ENCODE measurements around the gene SLC6A3. TPM values are rescaled to one million over a fixed set of nuclear protein-coding genes. Genes with fewer than 3 reads are reported as not detected.
"Not testable (repeated sequence)": the region's sequence is repeated elsewhere in the genome, so short reads cannot be mapped to it uniquely, and the experiment has no call there.

The SLC6A3 gene
- total RNA-seq, 1 donor from 2014 or later, result 0.16 TPM

DNA sequence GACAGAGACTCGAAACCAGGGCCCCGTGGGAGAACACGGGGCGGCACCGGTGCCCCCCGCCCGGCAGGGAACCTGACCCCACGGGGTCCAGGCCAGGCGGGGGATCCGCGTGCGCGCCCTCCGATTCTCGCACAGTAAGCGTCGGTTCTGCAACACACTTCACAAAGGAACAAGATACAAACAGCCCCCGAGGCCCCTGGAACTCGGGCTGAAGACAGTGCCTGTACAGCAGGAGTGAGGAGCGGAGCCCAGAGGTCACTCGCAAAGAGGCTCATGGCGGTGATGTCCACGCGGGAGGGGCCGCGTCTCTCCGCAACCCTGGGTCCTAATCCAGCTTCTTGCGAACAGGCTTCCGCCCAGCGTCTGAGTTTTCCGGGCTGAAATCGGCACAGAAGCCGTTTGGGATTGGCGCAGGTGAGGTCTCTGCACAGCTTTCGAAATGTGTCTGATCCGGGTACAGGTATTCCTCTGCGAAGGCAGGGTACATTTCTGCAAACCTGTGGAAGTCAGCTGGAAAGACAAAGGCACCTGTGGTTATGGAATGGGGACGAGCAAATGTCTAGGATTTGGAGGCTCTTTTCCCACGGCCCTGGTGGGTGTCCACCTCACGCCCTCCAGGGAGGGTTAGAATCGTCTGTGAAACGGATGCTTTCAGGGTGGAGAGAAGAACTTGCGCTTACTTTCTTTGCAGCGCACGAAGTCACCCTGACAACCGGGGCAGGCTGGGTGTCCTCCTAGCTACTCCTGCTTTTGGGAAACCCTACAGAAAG, 18.3 kb upstream of the SLC6A3 start:
- ATAC-seq, result no peak

DNA sequence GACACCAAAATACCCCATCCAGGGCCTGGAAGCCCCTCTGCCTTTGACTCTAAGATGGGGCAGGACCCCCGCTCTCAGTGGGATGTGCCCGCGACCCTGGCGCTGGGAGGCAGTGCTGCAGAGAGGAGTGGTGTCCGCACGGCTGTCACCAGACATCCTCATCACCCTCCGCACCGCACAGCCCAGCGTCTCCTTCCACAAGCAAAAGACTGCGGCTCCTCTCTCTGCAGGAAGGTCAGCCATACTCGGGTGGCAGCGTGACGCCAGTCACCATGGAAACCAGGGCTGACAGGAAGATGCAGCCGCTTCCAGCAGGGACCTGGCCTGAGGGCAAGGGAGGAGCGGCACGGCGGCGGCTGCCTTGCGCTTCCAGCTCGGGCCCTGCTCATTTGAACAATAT, 17.1 kb upstream of the SLC6A3 start:
- no peak for ATAC-seq

DNA sequence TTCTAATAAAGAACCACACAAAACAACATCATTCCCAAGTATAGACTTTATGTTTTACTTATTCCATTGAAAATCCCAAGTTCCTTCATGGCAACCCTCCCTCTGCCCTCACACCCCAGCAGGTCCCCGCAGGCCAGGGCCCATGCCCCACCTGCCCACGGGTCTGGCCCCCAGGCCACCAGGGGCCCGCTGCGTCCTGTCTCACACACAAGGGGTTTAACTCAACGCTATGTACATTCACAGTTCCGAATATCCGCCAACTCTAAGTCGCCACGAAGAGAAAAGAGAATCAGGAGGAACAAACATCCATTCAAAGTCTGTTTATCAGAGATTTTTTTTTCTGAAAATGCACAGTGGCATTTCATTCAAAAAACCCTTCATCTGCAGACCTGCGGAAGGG, 16.2 kb upstream of the SLC6A3 start:
- no peak for ATAC-seq

DNA sequence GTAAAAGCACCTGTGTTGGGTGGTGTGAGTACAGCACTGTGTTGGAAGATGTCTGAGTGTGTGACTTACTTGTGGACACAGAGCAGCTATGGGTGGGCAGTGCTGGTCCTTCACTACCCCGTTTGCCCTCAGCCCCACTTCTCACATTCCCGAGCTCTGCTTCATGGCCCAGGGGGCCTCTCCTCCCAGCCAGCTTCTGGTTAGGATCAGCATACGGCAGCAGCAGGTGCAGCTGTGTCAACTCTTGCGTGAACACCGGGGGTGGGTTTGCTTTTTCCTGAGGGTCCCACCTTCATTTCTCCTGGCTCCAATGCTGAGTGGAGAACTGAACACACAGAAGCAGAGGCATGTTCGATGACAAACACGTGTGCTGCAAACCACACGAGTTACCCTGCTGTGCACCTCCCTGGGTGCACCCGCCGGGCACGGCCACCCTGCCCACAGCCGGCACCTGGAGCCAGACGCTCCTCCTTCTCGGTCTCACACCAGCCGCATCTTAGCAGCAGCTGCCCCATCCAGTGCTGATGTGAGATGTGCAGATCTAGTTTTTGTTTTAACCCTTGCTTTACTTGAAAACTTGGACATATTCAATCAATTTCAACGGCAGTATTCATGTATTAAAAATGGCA, 14.9 kb upstream of the SLC6A3 start:
- ATAC-seq, result peak; percentile 31

DNA sequence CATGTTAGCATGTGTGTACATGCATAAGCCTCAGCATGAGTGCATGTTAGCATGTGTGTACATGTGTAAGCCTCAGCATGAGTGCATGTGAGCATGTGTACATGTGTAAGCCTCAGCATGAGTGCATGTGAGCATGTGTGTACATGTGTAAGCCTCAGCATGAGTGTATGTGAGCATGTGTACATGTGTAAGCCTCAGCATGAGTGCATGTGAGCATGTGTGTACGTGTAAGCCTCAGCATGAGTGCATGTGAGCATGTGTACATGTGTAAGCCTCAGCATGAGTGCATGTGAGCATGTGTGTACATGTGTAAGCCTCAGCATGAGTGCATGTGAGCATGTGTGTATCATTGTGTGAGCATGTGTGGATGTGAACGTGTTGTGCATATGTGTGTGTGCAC, 14.2 kb upstream of the SLC6A3 start:
- not testable (repeated sequence) for ATAC-seq

DNA sequence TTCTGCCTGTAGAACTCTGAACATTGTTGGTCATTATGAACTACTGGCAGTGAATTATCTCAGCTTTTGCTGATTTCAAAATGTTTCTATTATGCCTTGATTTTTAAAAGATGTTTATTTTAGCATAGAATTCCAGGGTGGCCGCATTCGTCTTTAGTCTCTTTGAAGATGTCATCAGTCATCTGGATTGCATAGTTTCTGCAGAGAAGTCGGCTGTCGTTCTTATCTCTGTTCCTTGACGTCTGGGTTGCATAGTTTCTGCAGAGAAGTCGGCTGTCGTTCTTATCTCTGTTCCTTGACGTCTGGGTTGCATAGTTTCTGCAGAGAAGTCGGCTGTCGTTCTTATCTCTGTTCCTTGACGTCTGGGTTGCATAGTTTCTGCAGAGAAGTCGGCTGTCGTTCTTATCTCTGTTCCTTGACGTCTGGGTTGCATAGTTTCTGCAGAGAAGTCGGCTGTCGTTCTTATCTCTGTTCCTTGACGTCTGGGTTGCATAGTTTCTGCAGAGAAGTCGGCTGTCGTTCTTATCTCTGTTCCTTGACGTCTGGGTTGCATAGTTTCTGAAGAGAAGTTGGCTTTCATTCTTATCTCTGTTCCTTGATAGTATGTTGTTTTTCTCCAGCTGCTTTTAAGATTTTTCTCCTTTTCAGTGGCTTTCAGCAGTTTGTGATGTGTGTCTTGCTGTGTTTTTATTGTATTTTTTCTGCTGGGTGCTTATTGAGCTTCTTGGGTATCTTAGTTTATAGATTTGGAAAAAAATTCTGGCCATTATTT, 11.1 kb upstream of the SLC6A3 start:
- not testable (repeated sequence) for ATAC-seq

DNA sequence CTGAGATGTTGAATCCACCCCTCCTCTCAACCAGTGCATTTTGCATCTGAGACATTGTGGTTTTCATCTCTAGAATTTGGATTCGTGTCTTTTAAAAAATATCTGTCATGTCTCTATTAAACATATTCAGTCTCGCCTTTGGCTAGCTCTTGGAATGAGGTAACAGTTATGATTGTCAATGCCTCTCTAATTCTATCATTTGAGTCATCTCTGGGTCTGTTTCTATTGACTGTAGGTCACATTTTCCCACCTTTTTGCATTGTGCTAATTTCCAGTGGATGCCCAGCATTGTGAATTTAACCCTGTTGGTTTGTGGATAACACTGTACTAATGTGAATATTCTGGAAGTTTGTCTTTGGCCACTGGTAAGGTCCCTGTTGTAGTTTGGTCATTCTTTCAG, 8.4 kb upstream of the SLC6A3 start:
- no peak for ATAC-seq

DNA sequence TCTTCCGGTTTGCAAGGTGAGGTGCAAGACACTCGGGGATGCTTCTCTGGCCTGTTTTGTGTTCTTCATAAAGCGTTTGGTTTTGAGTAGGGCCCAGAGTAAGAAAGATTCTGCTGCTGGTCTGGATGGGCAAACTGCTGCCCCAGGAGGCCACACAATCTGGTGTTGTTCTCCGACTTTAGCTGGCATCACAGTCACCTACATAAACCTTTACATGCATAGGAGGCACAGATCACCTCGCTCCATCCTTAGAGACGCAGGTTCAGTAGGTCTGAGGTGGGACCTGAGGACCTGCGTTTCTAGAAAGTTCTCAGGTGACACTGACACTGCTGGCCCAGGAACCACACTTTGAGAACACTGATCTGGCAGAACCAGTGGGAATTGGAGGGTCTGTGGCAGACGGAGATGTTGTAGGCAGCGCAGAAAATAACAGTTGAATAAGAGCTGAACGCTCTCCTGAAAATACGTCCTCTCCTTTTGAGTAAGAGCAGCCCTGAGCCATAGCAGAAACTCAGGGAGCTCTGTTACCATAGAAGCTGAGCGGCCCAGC, 3.9 kb upstream of the SLC6A3 start:
- no peak for ATAC-seq

DNA sequence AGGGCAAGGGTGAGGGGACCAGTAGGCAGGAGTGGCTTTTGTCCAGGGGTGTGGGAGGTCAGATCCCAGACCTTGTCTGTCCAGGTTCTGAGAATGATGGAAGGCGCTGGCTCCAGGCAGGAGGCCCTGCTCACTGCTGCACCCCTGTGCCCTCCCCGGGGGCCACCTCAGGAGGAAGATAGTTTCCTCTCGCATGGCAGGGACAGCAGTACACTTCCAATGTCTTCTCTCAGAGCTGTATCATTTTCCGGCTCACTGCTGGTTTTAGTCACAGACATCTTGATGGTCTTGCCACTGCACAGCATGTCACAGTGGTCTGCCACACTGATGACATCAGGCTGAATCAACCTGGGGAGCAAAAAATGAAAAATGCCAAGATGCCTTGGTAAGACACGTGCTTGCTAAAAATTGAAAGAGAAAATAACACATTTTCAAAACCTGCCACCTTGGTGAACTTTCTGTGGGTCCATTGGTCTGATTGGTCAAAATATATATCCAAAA, 3.3 kb upstream of the SLC6A3 start:
- no peak for ATAC-seq

DNA sequence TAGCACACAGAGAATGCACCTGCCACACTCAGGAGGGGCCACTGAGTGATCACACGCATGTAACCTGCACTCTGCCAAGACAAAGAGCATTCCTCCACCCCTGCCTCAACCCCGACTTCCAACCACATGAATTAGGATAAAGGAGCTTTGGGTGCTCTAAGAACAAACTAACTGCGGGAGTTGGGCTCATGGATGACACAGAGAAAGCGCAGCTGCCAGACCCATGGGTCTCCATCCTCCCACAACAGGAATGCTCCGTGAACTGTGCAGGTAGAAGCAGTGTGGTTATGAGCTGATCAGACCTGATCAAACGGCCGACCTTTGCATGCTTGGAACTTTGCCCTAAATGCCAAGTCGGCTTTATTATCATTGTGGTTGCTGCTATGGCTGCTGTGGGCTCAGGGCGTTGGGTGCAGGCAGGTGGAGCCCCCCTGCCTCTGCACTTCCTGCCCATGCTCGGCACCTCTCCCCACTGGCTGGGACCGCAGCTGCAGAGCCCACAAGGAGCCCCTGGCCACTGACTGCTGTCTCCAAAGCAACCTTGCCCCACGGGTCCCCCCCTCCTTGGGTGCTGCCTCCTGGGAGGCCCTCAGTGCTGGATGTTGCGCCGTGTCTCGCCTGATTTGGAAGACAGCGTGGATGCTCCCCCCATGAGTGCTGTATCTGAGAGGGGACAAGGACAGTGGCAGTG, 2.6 kb upstream of the SLC6A3 start:
- ATAC-seq, result no peak

DNA sequence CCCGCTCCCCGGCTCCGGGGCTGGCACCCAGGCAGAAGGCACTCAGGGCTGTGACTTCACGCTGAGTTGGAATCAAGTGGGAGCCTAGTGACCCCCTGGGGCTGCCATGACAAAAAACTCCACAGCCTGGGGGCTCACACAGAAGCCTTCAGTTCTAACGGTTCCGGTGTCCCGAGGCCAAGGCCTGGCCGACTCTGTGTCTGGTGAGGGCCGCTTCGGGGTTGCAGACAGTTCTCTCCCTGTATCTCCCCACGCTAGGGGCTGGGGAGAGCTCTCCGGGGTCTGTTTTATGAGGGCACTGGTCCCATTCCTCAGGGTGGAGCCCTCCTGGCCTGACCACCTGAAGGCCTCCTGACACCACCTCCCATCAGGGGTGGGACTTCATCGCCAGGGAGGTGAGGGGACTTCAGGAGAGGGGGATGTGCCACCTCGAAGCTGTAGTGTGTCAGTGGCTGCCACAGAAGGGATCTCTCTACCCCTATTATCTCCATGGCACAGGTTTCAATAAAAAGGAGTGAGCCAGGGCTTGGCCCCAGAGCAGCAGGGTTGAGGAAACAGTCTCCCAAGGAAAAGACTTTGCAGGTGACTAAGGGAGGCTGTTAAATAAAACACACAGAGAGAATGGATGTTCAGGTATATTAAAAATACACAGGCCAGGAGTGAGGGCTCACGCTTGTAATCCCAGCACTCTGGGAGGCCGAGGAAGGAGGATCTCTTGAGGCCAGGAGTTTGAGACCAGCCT, 1.5 kb upstream of the SLC6A3 start:
- ATAC-seq, result no peak

DNA sequence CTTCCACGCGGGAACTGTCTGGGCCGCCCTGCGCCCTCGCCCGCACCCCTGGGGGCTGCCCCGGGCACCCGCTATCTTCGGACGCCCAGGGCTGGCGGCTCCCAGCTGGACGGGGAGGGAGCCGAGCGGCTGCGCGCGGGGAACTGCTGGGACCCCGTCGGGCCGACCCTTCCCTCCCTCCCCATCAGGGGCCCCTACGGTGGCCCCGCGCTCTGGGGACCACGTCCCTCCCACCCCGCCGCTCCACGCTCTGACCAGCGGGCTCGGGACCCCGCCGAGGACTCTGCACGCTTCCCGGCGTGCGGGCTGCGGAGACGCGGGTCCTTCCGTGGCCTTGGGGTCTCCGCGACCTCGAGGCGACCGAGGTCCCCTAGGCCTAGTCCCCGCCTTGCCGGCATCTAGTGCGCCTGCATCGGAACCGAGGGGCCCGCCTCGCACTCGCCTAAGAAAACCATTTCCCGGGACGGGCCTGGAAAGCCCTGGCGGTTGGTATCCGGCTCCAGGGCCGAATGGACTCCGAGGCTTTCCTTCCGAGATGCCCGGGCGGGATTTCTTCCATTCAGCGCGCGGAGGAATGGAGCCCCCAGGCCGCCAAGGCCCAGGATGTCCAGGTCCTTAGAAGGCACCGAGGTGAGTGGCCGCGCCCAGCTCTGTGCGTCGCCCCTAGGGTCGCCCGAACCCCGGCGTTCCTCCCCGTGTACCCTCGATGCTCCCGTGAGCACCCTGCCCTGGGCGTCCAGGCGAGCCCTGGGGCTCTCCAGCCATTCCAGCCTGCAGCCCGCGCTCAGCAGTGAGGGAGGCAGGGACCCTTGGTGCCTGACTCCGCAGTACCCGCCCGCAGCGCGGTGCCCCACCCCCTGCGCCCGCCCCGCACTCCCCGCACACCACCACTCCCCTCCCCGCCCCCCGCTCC, 705 bp upstream of the SLC6A3 start:
- no peak for ATAC-seq

DNA sequence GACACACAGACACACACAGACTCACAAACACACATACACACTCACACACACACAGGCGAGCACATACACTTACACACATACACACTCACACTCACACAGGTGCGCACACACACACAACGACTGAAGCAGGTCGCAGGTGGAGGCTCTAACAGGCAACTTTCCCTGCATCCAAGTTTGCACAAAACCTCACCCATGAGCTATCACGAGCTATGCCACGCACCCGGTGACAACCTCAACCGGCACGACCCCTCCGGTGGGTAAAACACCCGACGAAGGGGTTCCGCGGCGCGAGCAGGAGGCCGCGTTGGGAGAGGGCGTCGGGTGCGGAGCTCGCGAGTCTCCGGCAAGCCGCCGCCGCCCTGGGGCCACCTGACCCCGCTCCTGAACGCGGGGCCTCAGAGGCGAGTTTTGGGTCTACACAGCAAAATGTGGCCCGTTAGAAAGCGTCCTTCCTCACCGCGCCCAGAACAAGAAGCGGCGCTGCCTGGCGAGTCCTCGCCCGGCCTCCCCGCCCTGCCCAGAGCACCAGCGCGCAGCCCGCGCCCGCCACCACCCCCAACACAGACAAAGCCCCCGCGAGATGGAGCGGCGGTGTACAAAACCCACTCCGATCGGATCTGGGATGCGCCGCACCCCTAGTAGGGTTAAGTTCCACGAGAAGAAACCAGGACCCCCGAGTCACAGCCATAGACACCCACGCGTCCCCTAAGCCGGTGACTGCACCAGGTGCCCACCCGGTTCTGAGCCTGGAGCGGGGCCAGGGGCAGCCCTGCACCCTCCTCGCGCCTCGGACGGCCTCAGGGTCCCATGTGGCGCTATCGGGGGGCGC, 665 bp downstream of the SLC6A3 start:
- no peak for ATAC-seq

DNA sequence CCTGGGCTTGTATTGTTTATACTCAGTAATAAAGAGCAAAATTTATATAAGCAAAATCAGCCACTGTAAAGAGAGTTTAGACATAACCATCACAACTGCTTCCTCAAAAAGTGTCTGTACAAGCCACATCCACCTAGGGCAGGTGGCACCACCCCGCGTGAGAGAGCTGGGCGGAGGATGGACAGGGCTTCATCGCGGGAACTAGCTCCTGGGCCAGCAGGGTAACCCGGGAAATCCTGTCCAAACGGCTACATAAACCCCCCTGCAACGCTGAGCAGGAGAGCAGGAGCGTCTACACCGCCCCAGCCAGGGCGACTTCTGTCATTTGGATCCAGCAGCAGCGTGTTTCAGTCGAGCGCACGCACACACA, 1.3 kb downstream of the SLC6A3 start:
- no peak for ATAC-seq

DNA sequence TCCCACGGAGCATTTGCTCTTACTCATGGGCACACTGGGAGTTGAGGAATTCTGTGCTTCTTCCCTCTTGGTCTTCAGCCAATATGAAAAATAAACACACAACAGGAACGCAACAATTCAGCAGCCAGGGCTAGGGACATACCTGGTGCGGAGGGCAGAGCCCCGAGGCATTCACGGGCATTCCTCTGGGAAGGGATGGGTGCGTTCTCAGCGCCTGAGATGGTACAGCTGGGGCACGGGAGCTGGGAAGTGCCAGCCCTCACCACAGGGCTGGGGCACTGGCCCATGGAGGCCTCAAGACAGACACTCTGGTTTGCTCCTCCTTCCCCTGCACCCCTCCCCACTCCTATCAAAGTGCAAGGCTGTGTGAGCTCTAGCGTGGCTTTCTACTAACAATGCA, 2.1 kb downstream of the SLC6A3 start:
- ATAC-seq, result no peak

DNA sequence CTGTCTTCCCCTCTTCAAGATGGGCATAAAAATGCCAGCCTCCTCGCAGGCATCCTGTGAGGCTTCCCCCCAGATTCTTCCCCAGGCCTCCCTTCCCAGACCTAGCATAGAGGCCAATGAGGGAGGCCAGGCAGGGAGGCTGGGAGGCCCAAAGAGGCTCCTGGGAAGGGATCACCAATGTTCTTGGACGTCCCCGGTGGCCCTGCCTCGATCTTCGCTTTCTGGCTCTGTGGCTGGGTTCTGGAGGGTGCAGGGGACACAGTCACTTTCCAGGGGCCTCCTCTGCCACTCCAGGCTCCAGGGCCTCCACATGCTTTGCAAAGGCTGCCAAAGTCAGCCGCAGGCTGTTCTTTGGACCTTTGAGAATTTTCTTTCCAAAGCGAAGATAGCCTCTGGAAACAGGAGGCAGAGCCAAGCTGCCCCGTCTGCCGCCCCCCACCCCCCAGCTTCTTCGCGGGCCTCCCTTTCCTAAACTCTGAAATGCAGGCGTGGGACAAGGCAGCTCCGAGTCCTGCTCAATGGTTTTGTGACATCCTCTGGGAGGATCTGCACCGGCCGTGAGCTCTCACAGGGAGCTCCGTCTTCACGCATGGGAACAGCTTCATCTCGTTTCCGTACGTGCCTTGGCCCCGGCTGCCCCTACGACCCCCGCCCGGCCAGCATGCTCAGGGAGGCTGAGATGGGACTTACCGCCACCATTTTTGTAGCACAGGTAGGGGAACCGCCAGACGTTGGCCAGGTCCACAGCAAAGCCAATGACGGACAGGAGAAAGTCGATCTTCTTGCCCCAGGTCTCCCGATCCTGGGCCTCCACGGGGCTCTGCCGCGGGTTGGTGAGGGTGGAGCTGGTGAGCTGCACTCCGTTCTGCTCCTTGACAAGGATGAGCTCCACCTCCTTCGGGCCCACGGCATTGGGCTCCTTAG, 2.8 kb downstream of the SLC6A3 start:
- ATAC-seq, result no peak

DNA sequence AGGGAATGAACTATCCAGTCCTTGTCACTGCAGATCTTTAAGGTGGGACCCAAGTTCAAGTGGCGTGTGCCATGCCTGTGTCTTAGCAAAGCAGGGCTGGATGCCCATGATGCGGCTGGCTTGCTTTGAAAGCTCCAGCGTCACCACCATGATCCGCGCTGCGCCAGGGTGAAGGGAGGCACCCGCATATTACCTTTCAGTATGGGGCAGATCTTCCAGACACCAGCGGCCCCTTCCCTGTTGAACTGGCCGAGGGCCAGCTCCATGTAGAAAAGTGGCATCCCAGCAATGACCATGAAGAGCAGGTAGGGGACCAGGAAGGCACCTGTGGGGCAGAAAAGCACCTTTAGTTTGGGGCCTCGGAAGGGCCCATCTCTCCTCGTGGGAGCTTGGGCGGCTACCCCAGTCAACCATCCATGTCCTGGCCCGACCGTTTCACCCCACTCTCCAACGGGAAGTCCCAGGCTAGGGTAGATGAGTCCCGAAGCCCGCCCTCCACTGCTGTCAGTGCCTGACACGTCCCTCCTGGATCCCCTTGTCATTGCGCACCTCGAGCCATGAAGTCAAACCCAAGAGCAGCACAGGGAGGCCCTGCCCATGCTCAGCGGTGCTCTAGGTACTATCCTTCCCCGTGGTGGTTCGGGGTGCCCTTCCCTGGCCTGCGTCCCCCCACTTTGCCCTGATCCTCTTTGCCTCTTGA, 3.9 kb downstream of the SLC6A3 start:
- no peak for ATAC-seq

DNA sequence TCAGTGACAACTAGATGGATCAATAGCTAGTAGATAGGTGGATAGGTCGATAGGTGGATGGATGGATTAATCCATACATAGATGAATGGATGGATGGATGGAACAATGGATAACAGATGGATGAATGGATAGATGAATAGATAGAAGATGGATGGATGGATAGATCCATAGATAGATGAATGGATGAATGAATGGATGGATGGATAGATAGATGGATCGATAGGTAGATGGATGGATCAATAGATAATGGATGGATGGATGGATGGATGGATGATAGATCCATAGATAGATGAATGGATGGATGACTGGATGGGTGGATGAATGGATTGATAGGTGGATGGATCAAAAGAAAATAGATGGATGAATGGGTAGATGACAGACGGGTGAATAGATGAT, 5.1 kb downstream of the SLC6A3 start:
- ATAC-seq, result no peak
